Body of pancreas (tissue), 4 donors: ENCODE data around the gene DGKG. TPM values are rescaled to one million over a fixed set of nuclear protein-coding genes. Genes with fewer than 3 reads are reported as not detected.

ENCODE experiments used
- ATAC-seq: fragments of 150-250 bp; one replicate; pipeline ENCODE4 v1.9.1; 2016
- DNase-seq, 4 donors: peaks; one replicate each; pipeline ENCODE4 v3.0.0-alpha.2; 2019
- H3K27ac ChIP-seq, 4 donors: fragments of 200-600 bp; sonication (generic); 1 replicate in 3 of 4; 2 replicates in 1 of 4; pipeline versions ENCODE4 v1.5.1 to v1.6.1; 2016 to 2019; ENCODE audit warnings: mild to moderate bottlenecking in 1 of 4, mixed read lengths in 1 of 4, moderate library complexity in 1 of 4
- H3K27me3 ChIP-seq, 2 donors: fragments of 200-600 bp; sonication (generic); one replicate each; pipeline ENCODE4 v1.6.0; 2016; ENCODE audit warnings: mild to moderate bottlenecking in 1 of 2
- H3K36me3 ChIP-seq, 2 donors: fragments of 200-600 bp; sonication (generic); replicated peaks in 1 of 2; 2 replicates each; pipeline ENCODE4 v1.5.1; 2016; ENCODE audit warnings: low read depth in 2 of 2; ENCODE audit not compliant: insufficient read depth in 1 of 2
- H3K4me1 ChIP-seq: fragments of 200-600 bp; sonication (generic); one replicate; pipeline ENCODE4 v1.6.0; 2016
- H3K4me3 ChIP-seq, 2 donors: fragments of 200-600 bp; sonication (generic); 1 replicate in 1 of 2; 2 replicates in 1 of 2; pipeline ENCODE4 v1.5.1; 2016 to 2019
- H3K9me3 ChIP-seq, 3 donors: fragments of 200-600 bp; sonication (generic); 1 replicate in 2 of 3; 2 replicates in 1 of 3; pipeline ENCODE4 v1.5.1; 2016
- CTCF ChIP-seq, 7 experiments: fragments of 450-650 bp in 4 of 7; fragments of 200-600 bp in 3 of 7; sonication (generic) in 3 of 7; IDR thresholded peaks; one replicate each; pipeline ENCODE4 v1.5.1; 2016 to 2019; ENCODE audit warnings: antibody characterized with exemption in 7 of 7
- POLR2A ChIP-seq, 3 donors: fragments of 450-650 bp; IDR thresholded peaks; one replicate each; pipeline ENCODE4 v1.6.1; 2016; ENCODE audit warnings: antibody characterized with exemption in 3 of 3, mild to moderate bottlenecking in 2 of 3
- WGBS, 2 donors: methylation state at CpG; one replicate each; pipeline ENCODE4 v1.1.5; 2017; 5-methylcytosine and 5-hydroxymethylcytosine counted together
- intact Hi-C: fragments of 100-400 bp; cut with DNase I; formaldehyde crosslinking; loops from one replicate; pipeline ENCODE4 v1.15.1; 2023
- total RNA-seq, 2 donors: library from RNA; depleted of rRNA; stranded (reverse); fragments of >200 nt; gene quantifications; one replicate each; pipeline ENCODE4 v1.1.0, GENCODE V29; 2016

The DGKG gene
- total RNA-seq, 2 donors from 2014 or later: 0.78 to 16.2 TPM

GRCh38 chr3:186362537-186362842, 456 bp upstream of the DGKG start:
- Histone ChIP-seq H3K9me3 (no peaks in the 10 kb centered on the region), H3K27ac (no peak overlapping the region), H3K4me1 (peaks cover 24% of the 10 kb centered on the region), H3K27me3 (no peaks in the 10 kb centered on the region), H3K4me3 (peak overlapping the region in 1 of 2 donors; percentile 35), H3K36me3 (no peaks in the 10 kb centered on the region)
- TF ChIP-seq CTCF (IDR thresholded peaks at IDR 0.05): no peak
- TF ChIP-seq POLR2A (IDR thresholded peaks at IDR 0.05): no peak
- 16 to 26% methylated on average over 9 of the region's 9 CpGs for WGBS, 2 donors
- intact Hi-C loops: no loop called here
- no peak for ATAC-seq
- DNase-seq: no peak

- intact Hi-C loops: no loop called here
- Histone ChIP-seq H3K4me1 (peaks cover 24% of the 10 kb centered on the region), H3K9me3 (no peaks in the 10 kb centered on the region), H3K36me3 (no peaks in the 10 kb centered on the region), H3K27ac (no peak overlapping the region), H3K4me3 (peak overlapping the region; percentile 4 to 35), H3K27me3 (no peaks in the 10 kb centered on the region)
- 2 to 3% methylated on average over 21 to 26 of the region's 26 CpGs for WGBS, 2 donors
- peak; percentile 14 for ATAC-seq
- no peak for DNase-seq
- TF ChIP-seq CTCF (IDR thresholded peaks at IDR 0.05): no peak
- no peak for TF ChIP-seq POLR2A (IDR thresholded peaks at IDR 0.05)
These were observed 730 bp downstream of the DGKG start for GRCh38 chr3:186361246-186361761.

- H3K9me3 ChIP-seq: no peaks in the 10 kb centered on the region
- intact Hi-C loops: no loop called here
- 12 to 17% methylated on average over 3 to 27 of the region's 27 CpGs for WGBS, 2 donors
- DNase-seq (peak in 1 of 4 donors; percentile 44), ATAC-seq (no peak)
- peaks cover 20% of the 10 kb centered on the region for H3K4me1 ChIP-seq
- H3K4me3 ChIP-seq: no peak overlapping the region
- no peaks in the 10 kb centered on the region for H3K27me3 ChIP-seq
- H3K36me3 ChIP-seq: no peaks in the 10 kb centered on the region
- H3K27ac ChIP-seq: no peak overlapping the region
- TF ChIP-seq CTCF (IDR thresholded peaks at IDR 0.05): peak in 1 of 7 experiments; percentile 14
- TF ChIP-seq POLR2A (IDR thresholded peaks at IDR 0.05): no peak
These were observed 1.3 kb downstream of the DGKG start for GRCh38 chr3:186360779-186361178.

GRCh38 chr3:186359078-186359477, 3.0 kb downstream of the DGKG start:
- intact Hi-C loops: no loop called here
- no peak for TF ChIP-seq POLR2A (IDR thresholded peaks at IDR 0.05)
- Histone ChIP-seq H3K27ac (no peak overlapping the region), H3K9me3 (no peaks in the 10 kb centered on the region), H3K27me3 (no peaks in the 10 kb centered on the region), H3K4me1 (peaks cover 20% of the 10 kb centered on the region), H3K4me3 (no peak overlapping the region), H3K36me3 (no peaks in the 10 kb centered on the region)
- no peak for ATAC-seq
- no peak for DNase-seq
- 62 to 79% methylated on average over 3 of the region's 3 CpGs for WGBS, 2 donors

GRCh38 chr3:186356152-186356551, 5.9 kb downstream of the DGKG start:
- no peak for ATAC-seq
- DNase-seq: no peak
- whole genome bisulfite sequencing, 2 donors: 83 to 85% methylated on average over 5 of the region's 5 CpGs
- H3K27me3 ChIP-seq: no peaks in the 10 kb centered on the region
- TF ChIP-seq POLR2A (IDR thresholded peaks at IDR 0.05) (no peak), CTCF (IDR thresholded peaks at IDR 0.05) (no peak)
- peaks cover 5% of the 10 kb centered on the region for H3K4me1 ChIP-seq
- H3K4me3 ChIP-seq: no peak overlapping the region
- H3K36me3 ChIP-seq: no peaks in the 10 kb centered on the region
- H3K27ac ChIP-seq: no peak overlapping the region
- H3K9me3 ChIP-seq: no peaks in the 10 kb centered on the region
- intact Hi-C loops: no loop called here
